Adipocyte (in vitro differentiated cells): ENCODE results near the gene CCND3.
A peak's percentile ranks its signal among the peaks of the same experiment; 100 is the strongest.

Experiments
- DNase-seq: peaks from one replicate; pipeline ENCODE4 v3.0.0-alpha.2; 2015; ENCODE audit warnings: low read depth
- H3K27me3 ChIP-seq: replicated peaks from 2 replicates; pipeline ENCODE4 v1.7.0; 2013; ENCODE audit warnings: mild to moderate bottlenecking, low read length, moderate library complexity; ENCODE audit not compliant: control insufficient read depth, insufficient read depth
- H3K36me3 ChIP-seq: 2 replicates; pipeline ENCODE4 v1.7.0; 2013; ENCODE audit warnings: low read length, mild to moderate bottlenecking, moderate library complexity; ENCODE audit not compliant: control insufficient read depth, insufficient read depth, severe bottlenecking
- H3K4me1 ChIP-seq: 2 replicates; pipeline ENCODE4 v1.7.0; 2013; ENCODE audit warnings: mild to moderate bottlenecking, low read length, moderate library complexity; ENCODE audit not compliant: control insufficient read depth, insufficient read depth
- H3K4me3 ChIP-seq: 2 replicates; pipeline ENCODE4 v1.7.0; 2013; ENCODE audit warnings: mild to moderate bottlenecking, low read length, moderate library complexity
- H3K9ac ChIP-seq: 2 replicates; pipeline ENCODE4 v1.7.0; 2013; ENCODE audit warnings: mild to moderate bottlenecking, low read length, moderate library complexity
- H3K9me3 ChIP-seq: 2 replicates; pipeline ENCODE4 v1.7.0; 2013; ENCODE audit warnings: mild to moderate bottlenecking, low read length, moderate library complexity; ENCODE audit not compliant: control insufficient read depth

The CCND3 gene

DNA sequence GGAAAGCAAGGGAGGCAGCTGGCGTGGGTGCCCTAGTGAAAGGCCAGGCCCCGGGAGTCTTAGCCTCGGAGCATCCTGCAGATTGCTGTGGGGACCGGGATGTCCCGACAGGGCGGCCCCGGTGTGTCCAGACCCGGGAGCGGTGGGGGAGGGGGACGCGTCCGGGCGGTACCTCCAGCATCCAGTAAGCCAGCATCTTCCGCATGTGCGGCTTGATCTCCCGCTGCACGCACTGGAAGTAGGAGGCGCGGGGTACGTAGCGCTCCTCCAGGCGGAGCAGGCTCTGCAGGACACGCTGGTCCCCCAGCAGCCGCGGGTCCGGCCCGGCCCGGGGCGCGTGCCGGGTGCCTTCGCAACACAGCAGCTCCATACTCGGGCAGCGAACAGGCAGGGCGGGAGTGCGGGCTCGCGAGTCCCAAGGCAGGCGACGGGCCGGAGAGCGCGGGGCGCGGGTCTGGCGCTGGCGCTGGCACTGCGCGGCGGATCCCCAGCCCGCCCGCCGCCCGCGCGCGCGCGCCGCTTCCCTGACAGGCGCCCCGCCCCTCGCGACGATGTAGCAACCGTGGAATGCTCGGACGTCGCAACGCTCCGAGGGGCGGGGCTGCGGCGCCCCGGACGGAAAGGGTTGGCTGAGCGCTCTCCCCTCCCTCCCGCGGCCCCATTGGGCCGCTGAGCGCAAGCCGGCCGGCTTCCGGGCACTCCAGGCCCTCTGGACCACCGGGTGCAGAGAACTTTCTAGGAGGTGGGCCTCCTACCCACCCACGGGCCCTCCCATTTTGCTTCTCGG lies at the start of gene CCND3:
TSS of gene CCND3 (minus strand) at position 529 of the 787 bp plus-strand sequence. CDS start at position 370, 159 bp downstream.
- H3K9me3 ChIP-seq, result no peaks in the 10 kb centered on the region
- peaks cover 63% of the 10 kb centered on the region for H3K4me1 ChIP-seq
- H3K27me3 ChIP-seq, result no peaks in the 10 kb centered on the region
- H3K9ac ChIP-seq, result peak within 1 kb of the TSS; percentile 96
- peak within 1 kb of the TSS; percentile 97 for H3K4me3 ChIP-seq
- DNase-seq, result peak; percentile 98
- H3K36me3 ChIP-seq, result peaks cover 12% of the 10 kb centered on the region

DNA sequence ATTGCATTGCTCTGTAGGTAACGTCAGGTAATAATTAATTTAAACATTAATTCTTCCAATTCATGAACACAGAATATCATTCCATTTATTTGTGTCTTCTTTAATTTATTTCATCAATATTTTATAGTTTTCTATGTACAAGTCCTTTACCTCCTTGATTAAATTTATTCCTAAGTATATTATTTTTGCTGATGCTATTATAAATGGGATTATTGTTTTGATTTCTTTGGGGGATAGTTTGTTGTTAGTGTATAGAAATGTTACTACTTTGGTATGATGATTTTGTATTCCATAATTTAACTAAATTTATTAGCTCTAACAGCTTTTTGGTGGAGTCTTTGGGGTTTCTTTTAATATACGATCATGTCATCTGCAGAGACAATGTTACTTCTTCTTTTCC lies 44.7 kb upstream of the CCND3 start:
- H3K9me3 ChIP-seq, result no peaks in the 10 kb centered on the region
- no peak for DNase-seq
- no peak overlapping the region for H3K9ac ChIP-seq
- no peak overlapping the region for H3K4me3 ChIP-seq
- H3K4me1 ChIP-seq, result no peaks in the 10 kb centered on the region
- H3K36me3 ChIP-seq, result no peaks in the 10 kb centered on the region
- no peaks in the 10 kb centered on the region for H3K27me3 ChIP-seq

DNA sequence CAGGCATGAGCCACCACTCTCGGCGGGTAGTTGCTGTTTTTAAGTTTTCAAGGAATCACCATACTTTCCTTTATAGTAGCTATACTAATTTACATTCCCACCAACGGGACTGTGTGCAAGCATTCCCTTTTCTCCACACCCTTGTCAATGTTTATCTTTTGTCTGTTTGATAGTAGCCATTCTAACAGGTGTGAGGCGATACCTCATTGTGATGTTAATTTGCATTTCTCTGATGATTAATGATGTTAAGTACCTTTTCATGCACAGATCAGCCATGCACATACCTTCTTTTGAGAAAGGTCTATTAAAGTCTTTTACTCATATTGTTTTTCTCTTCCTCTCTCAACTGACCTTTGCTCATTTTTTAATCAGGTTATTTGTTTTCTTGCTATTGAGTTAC lies 43.0 kb upstream of the CCND3 start:
- no peak for DNase-seq
- Histone ChIP-seq H3K9ac (no peak overlapping the region), H3K27me3 (no peaks in the 10 kb centered on the region), H3K4me1 (no peaks in the 10 kb centered on the region), H3K4me3 (no peak overlapping the region), H3K36me3 (no peaks in the 10 kb centered on the region), H3K9me3 (no peaks in the 10 kb centered on the region)

DNA sequence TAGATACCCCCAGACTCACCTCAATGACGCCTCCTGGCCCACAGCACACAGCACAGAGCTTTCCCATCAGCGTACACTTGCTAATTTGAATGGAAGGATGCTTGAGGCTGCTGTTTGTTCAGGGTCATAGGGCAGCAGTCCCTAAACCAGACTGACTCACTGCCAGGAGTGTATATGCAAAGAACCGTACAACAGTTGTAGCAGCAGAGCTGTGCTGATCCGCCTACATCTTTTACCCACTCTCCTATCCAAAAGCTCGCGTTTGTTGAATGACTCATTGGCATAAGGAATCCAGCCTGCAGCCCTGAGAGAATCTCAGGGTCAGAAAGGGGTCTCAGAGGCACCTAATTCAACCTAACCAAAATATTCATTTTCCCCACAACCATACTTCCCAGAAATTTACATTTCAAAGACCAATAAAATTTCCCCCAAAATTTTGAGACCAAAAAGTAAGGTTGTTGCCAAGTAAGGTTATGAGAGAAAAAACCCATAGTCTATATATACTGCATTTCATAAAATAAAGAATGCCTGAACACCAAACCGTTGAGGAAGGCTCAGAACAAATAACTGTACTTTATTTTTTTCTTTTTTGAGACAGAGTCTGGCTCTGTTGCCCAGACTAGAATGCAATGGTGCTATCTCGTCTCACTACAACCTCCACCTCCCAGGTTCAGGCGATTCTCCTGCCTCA lies 35.3 kb upstream of the CCND3 start:
- Histone ChIP-seq H3K9me3 (no peaks in the 10 kb centered on the region), H3K4me1 (peaks cover 6% of the 10 kb centered on the region), H3K4me3 (no peak overlapping the region), H3K36me3 (no peaks in the 10 kb centered on the region), H3K9ac (no peak overlapping the region), H3K27me3 (no peaks in the 10 kb centered on the region)
- peak; percentile 52 for DNase-seq

DNA sequence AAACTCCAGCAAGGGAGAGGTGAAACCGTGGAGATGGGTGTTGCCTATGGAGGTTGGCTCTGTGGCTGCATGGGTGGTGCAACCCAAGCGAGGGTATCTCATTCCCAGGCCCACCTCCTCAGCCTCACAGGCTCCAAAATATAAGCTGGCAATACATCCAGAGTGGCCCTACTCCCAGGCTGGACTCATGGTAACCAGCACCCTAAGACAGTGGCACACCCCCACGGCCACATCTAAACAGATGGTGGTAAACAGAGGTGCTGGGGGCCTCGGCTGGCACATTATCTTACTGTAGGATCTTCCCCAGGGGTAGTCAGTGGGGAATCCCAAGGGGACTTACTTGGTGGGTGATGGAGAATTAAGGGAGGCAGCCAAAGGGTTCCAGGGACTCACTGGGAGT lies 33.7 kb upstream of the CCND3 start:
- Histone ChIP-seq H3K4me3 (no peak overlapping the region), H3K4me1 (peaks cover 16% of the 10 kb centered on the region), H3K36me3 (no peaks in the 10 kb centered on the region), H3K9me3 (no peaks in the 10 kb centered on the region), H3K27me3 (no peaks in the 10 kb centered on the region), H3K9ac (no peak overlapping the region)
- no peak for DNase-seq

DNA sequence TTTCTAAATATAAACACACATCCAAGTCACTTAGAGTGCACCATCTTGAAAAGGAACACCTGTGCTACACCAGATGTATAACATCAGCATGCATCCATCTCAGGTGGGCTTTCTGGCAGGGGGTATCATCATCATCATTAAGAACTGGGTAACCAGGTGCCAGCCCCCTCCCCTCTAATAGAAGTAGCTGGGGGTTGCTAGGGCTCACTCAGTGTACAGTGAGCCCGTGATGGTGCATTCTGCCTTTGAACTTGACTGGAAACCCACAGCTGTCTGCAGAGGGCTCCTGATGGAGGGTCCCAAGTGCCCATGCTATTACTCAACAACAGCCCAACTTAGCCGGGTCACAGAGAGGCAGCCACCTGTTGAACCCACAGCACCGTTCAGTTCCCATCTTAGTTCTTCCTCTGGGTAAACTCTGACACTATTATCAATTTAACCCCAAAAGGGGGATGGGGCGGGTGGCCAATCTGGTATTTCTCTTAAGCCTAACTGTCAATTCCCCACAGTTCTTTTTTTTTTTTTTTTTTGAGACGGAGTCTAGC lies 32.7 kb upstream of the CCND3 start:
- no peak for DNase-seq
- no peaks in the 10 kb centered on the region for H3K36me3 ChIP-seq
- no peaks in the 10 kb centered on the region for H3K27me3 ChIP-seq
- H3K4me3 ChIP-seq, result no peak overlapping the region
- H3K9me3 ChIP-seq, result no peaks in the 10 kb centered on the region
- H3K4me1 ChIP-seq, result peaks cover 17% of the 10 kb centered on the region
- no peak overlapping the region for H3K9ac ChIP-seq

DNA sequence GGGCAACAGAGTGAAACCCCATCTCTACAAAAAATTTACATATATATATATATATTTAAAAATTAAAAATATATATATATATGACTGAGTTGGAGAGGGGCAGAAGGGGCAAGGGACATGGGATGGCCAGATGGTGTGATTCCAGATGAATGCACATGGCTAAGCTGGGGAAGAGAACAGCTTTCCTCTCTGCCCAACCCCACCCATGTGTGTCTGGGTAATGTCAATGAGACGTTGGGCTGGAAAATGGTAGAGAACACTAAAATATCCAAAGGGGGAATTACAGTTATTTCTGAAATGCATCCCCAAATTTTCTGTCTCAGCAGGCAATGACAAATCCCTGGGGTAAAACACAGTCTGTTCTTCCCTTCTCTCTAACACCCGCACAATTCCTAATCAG lies 31.2 kb upstream of the CCND3 start:
- H3K9ac ChIP-seq, result no peak overlapping the region
- no peak overlapping the region for H3K4me3 ChIP-seq
- H3K36me3 ChIP-seq, result no peaks in the 10 kb centered on the region
- no peak for DNase-seq
- H3K27me3 ChIP-seq, result no peaks in the 10 kb centered on the region
- no peaks in the 10 kb centered on the region for H3K9me3 ChIP-seq
- peaks cover 17% of the 10 kb centered on the region for H3K4me1 ChIP-seq

DNA sequence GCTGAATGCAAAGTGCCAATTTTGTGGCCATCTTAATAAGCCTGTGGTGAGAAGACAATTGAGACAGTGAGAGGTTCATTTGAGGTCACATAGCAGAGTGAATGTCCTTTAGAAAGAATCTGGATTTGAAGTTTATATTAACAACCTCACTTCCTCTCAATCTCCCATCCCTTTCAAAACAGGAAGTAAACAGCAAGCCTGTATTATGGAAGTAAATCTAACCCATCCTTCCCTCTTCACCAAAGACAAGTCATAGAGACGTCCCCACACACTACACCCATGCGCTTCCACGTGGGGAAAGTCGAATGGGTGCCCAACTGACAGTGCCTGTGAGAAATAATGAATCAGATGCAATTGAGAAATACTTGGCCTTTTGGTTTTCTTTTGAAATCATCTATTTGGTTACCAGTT lies 28.8 kb upstream of the CCND3 start:
- peak; percentile 63 for DNase-seq
- Histone ChIP-seq H3K4me3 (no peak overlapping the region), H3K27me3 (no peaks in the 10 kb centered on the region), H3K36me3 (no peaks in the 10 kb centered on the region), H3K9ac (no peak overlapping the region), H3K4me1 (peaks cover 11% of the 10 kb centered on the region), H3K9me3 (no peaks in the 10 kb centered on the region)

DNA sequence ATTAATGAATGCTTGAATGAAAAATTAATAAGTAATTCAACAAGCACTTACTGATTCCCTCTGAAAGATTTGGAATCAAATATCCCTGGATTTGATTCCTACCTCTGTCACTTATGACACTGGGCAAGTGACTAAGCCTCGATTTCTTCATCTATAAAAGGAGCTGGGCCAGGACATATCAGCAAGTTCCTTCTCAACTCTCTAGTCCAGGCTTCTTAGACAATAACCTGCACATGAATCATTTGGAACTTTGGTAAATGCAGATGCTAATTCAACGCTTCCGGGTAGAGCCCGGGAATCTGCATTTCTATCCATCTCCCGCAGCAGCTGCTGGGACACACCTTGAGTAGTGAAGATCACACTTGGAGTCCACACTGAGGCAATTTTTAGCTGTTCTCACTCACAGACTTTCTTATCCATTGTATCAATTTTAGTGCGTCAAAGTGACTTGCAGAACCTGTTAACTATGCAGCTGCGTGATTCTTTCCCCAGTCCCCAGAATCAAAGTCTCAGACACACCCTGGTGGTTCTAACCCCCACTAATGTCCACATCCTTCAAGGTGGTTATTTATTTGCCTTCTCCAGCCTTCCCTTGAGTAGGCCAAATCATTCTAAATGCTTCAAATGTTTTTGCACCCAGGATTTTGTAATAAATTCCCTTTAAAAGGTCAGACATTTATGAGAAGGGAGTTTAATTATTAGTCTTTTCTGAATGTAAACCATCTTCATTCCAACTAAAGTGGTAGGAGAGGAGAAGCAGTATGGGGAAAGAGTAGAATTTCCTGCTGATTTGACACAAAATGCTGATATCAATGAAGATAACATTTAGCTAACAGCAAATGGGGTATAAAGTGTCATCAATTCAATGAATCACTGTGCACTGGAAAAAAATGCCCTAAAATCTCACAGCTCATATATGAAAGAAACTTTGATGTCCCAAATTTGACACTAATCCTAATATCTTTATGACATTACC lies 26.0 kb upstream of the CCND3 start:
- H3K36me3 ChIP-seq, result no peaks in the 10 kb centered on the region
- H3K4me3 ChIP-seq, result no peak overlapping the region
- H3K9ac ChIP-seq, result no peak overlapping the region
- no peaks in the 10 kb centered on the region for H3K9me3 ChIP-seq
- peak; percentile 29 for DNase-seq
- H3K4me1 ChIP-seq, result peaks cover 11% of the 10 kb centered on the region
- H3K27me3 ChIP-seq, result no peaks in the 10 kb centered on the region

DNA sequence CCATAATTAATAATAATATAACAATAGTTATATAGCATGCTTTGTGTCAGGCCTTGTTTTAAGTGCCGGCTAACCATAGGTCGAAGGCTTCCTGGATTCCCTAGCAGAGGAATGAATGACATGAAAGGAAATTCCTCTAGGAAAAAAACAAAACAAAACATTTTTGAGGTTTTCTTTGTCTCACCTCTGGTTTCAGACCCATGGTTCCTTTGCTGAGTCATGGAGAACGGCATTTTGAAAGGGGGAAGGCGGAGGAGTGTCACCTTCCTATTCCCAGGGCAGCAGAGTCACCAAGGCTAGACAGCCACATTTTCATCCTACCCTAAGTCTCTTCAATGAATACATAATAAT lies 25.3 kb upstream of the CCND3 start:
- Histone ChIP-seq H3K9ac (no peak overlapping the region), H3K36me3 (no peaks in the 10 kb centered on the region), H3K27me3 (no peaks in the 10 kb centered on the region), H3K4me1 (peaks cover 11% of the 10 kb centered on the region), H3K4me3 (no peak overlapping the region), H3K9me3 (no peaks in the 10 kb centered on the region)
- peak; percentile 41 for DNase-seq
